ENCODE data around the gene VAT1. TPM values are rescaled to one million over a fixed set of nuclear protein-coding genes. Genes with fewer than 3 reads are reported as not detected.
A peak's percentile ranks its signal among the peaks of the same experiment; 100 is the strongest.
"Not testable (repeated sequence)": the region's sequence is repeated elsewhere in the genome, so short reads cannot be mapped to it uniquely, and the experiment has no call there.

Gene VAT1
- 10 to 100 TPM; 20.8 to 23.0 TPM for total RNA-seq

DNA sequence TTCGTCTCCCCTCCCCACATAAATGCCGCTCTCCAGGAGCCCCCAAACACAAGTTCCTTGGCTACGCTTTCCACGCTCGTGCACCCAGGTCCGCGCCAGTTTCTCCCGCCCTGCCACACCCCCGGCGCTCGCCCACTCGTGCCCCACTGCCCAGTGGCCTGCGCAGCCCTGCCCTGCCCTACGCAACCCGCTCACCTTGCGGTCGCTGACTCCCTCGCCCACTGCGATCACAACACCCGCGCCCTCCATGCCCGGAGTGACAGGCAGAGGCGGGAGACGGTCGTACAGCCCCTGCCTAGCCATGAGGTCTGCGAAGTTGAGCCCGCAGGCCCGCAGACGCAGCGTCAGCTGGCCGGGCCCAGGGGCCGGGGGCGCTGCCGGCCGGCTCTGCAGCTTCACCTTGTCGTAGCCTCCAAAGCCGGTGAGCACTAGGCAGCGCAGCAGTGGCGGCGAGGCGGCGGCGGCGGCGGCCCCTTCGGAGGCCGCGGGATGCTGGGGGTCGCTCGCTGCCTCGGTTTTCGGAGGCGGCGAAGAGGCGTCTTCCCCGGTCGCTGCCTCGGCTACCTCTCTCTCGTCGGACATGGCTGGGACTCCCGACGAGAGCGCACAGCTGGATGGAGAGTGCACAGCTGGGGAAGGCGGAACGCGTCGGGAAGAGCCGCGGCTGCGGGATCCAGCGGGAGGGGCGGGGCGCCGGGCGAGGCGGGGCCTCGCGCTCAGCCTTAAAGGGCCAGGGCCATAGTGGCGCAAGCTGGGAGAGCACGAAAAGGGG, at the start of gene VAT1:
Gene VAT1, minus strand, starts transcription at position 645 of the 772 bp plus-strand sequence. Its CDS starts 63 bp downstream, at position 582.
- peak within 1 kb of the TSS; percentile 85 for H3K4me3 Mint-ChIP-seq
- H3K4me1 Mint-ChIP-seq: peaks cover 34% of the 10 kb centered on the region

DNA sequence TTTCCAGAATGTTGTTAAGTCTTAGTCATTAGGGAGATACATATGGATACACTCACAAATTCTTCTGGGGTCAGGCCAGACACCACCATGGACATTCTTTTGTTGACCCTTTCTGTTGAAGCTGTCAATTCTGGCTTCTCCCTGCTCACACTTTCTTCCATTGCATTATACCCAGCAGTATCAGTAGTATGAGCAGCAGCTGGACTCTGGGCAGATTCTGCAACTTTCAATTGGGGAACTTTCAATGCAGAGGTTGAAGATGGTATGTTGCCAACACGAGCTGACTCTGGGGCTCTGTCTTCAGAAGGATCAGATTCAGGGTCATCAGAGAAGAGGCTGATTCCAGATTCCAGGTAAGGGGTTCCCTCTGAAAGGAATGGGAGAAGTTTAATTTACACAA, 48.7 kb upstream of the VAT1 start:
- Mint-ChIP-seq H3K36me3 (peaks cover 35% of the 10 kb centered on the region), H3K9me3 (no peaks in the 10 kb centered on the region), H3K4me1 (no peaks in the 10 kb centered on the region), H3K4me3 (no peak overlapping the region), H3K27ac (no peak overlapping the region), H3K27me3 (no peaks in the 10 kb centered on the region)
- no peak for DNase-seq

More for the DNA sequence above, at the start of gene VAT1:
- peak; percentile 68 for DNase-seq
- Mint-ChIP-seq H3K27ac (no peak within 1 kb of the TSS), H3K36me3 (no peaks in the 10 kb centered on the region), H3K9me3 (no peaks in the 10 kb centered on the region), H3K27me3 (peaks cover 8% of the 10 kb centered on the region)

DNA sequence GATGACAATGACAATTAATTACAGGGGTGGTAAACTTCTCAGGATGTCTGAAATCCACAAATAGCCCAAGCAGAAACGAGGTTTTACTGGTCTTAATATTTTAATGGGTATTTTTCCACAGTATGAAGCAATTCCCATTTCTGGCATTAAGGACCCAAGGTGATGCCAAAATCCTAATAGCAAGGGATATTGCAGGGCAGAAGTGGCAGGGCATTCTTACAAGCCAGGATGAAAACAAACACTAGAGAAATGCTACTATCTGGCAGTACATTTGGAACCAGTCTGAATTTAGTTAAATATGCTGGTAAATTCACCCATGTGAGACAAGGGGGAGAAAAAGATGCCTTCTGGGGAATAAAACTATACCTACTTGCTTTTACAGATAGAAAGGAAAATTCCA, 48.1 kb upstream of the VAT1 start:
- Mint-ChIP-seq H3K4me3 (no peak overlapping the region), H3K27me3 (no peaks in the 10 kb centered on the region), H3K9me3 (no peaks in the 10 kb centered on the region), H3K36me3 (peaks cover 35% of the 10 kb centered on the region), H3K27ac (no peak overlapping the region), H3K4me1 (no peaks in the 10 kb centered on the region)
- DNase-seq: no peak

DNA sequence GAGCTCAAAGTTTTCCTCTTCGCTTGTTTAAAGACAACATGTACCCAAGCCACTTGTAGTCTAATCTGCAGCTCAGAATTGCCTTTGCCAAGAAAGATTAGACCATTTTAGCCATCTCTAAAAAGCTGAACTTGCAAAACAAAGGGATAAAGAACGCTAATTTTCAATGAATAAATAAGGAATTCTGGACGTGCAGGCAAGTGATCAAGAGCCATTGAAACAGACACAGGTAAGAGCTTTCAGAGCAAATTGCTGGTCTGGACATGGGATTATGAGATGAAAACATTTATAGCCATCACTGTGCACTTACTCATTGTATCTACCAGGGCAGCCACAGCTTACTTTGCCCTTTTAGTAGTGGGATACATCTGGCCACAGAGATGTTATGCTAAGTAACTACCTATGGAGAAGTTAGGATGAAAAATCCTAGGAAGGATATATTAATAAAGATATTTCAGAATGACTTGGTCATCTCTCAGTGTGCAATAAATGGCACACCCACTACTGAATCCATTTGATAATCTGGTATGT, 47.2 kb upstream of the VAT1 start:
- Mint-ChIP-seq H3K4me3 (no peak overlapping the region), H3K9me3 (no peaks in the 10 kb centered on the region), H3K4me1 (no peaks in the 10 kb centered on the region), H3K27ac (no peak overlapping the region), H3K36me3 (peaks cover 33% of the 10 kb centered on the region), H3K27me3 (no peaks in the 10 kb centered on the region)
- no peak for DNase-seq

DNA sequence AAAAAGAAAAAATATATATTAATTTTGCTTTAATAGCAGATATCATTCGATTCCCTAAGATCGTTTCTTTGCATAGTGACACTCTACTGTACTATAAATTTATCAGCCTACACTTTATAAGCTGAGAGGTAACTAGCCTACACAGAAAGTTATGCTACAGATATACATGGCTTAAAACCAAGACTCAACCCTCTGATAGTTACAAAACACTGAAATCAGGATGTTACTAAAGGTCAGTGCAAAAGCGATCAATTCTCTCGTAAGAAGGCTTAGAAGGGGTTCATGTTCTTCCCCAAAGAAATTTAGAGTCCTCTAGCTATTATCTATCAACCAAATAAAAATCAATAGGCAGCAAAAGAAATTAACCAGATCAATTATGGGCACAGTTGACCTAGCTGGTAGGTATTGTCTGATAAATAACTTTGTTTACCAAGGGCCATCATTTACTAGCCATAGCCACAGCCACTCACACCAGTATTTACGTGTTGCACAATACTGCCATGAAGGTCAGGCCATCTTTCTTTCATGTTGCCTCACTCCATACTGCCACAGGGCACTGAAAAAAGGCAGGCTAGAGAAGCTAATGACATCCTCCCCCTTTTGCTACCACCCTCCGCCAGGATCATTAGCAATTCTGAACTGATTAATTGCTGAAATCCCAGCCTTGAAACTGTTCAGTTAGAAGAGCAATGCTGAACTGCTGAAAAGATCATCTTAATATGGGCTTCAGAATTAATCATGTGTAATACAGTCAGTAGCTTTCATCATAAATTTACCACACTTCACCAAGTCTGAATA, 46.6 kb upstream of the VAT1 start:
- Mint-ChIP-seq H3K27ac (no peak overlapping the region), H3K36me3 (peaks cover 36% of the 10 kb centered on the region), H3K27me3 (no peaks in the 10 kb centered on the region), H3K9me3 (no peaks in the 10 kb centered on the region), H3K4me1 (no peaks in the 10 kb centered on the region), H3K4me3 (no peak overlapping the region)
- DNase-seq: no peak

DNA sequence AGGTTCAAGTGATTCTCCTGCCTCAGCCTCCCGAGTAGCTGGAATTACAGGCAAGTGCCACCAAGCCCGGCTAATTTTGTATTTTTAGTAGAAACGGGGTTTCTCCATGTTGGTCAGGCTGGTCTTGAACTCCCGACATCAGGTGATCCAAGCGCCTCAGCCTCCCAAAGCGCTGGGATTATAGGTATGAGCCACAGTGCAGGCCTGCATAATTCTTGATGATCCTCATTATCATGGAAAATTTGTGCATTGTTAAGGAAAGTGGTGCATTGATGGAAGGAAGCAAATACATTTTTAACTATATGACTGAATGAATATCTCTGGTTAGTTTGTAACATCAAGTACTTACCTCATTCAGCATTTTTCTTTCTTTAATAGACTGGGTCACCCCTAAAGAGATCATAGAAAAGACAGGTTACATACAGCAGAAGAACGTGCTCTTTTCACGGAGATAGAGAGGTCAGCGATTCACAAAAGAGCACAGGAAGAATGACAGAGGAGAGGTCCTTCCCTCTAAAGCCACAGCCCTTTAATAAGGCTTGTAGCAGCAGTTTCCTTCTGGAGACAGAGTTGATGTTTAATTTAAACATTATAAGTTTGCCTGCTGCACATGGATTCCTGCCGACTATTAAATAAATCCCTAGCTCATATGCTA, 40.9 kb upstream of the VAT1 start:
- Mint-ChIP-seq H3K4me1 (no peaks in the 10 kb centered on the region), H3K27ac (no peak overlapping the region), H3K36me3 (peaks cover 49% of the 10 kb centered on the region), H3K9me3 (no peaks in the 10 kb centered on the region), H3K27me3 (no peaks in the 10 kb centered on the region), H3K4me3 (no peak overlapping the region)
- DNase-seq: no peak

DNA sequence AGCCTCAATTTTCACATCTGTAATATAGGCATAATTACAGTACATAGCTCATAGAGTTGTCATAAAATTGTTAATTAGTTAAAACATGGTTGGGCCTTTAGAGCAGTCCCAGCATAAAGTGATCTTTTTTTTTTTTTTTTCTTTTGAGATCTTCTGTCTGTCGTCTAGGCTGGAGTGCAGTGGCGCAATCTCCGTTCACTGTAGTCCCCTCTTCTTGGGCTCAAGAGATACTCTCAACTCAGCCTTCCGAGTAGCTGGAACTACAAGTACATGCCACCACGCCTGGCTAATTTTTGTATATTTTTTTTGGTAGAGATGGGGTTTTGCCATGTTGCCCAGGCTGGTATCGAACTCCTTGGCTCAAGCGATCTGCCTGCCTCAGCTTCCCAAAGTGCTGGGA, 33.9 kb upstream of the VAT1 start:
- Mint-ChIP-seq H3K9me3 (no peaks in the 10 kb centered on the region), H3K36me3 (peaks cover 44% of the 10 kb centered on the region)

DNA sequence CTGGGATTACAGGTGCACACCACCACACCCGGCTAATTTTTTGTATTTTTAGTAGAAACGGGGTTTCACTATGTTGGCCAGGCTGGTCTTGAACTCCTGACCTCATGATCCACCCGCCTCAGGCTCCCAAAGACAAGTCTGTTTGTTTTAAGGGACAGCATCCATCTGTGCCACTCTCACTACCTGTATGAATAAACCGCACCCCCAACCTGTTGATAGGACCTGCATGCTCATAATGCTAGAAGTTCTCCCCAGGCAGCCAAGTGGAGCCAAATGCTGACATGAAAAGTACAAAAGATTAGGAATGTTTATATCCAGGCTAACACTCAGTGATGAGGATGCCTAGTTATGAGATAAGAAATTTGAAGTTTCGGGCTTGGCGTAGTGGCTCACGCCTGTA, 30.8 kb upstream of the VAT1 start:
- H3K9me3 Mint-ChIP-seq, H3K27me3 Mint-ChIP-seq, DNase-seq, H3K4me1 Mint-ChIP-seq, H3K4me3 Mint-ChIP-seq, H3K27ac Mint-ChIP-seq: not testable (repeated sequence)
- H3K36me3 Mint-ChIP-seq: peaks cover 47% of the 10 kb centered on the region

More for the DNA sequence above, 33.9 kb upstream of the VAT1 start:
- Mint-ChIP-seq H3K4me1 (no peaks in the 10 kb centered on the region), H3K27me3 (no peaks in the 10 kb centered on the region), H3K4me3 (no peak overlapping the region), H3K27ac (no peak overlapping the region)
- no peak for DNase-seq

DNA sequence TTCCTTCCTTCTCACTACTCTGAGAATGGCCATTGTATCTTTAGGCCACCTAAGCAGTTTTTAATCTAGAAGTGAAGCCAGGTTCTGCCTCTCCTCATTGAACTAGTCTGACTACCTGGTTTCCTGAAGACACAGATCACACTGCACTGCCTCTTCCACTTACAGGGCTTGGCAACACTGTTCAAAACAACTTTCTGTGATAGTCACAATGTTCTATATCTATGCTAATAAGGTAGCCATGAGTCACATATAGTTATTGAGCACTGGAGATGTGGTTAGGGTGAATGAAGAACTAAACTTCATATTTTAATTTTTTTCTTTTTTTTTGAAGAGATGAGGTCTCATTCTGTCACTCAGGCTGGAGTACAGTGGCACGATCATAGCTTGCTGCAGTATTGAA, 29.8 kb upstream of the VAT1 start:
- H3K36me3 Mint-ChIP-seq: peaks cover 51% of the 10 kb centered on the region
- no peaks in the 10 kb centered on the region for H3K4me1 Mint-ChIP-seq
- no peak overlapping the region for H3K4me3 Mint-ChIP-seq
- no peaks in the 10 kb centered on the region for H3K27me3 Mint-ChIP-seq
- DNase-seq: no peak
- no peaks in the 10 kb centered on the region for H3K9me3 Mint-ChIP-seq
- no peak overlapping the region for H3K27ac Mint-ChIP-seq

DNA sequence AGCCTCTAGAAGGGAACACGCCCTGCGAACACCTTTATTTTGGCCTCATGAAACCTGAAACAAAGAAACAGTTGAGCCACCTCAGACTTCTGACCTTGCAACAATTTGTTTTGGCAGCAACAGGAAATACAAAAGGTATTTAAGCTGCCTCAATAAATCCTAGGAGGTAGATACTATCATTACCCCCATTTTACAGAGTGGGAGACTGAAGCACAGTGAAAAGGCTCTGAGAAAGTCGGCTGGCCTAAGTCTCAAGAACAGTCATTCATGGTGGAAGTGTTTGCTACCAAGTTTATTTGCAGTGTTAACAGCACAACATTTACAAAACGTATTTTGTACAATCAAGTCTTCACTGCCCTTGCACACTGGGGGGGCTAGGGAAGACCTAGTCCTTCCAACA, 21.8 kb upstream of the VAT1 start:
- DNase-seq: no peak
- Mint-ChIP-seq H3K27ac (no peak overlapping the region), H3K27me3 (no peaks in the 10 kb centered on the region), H3K9me3 (no peaks in the 10 kb centered on the region), H3K4me3 (no peak overlapping the region), H3K36me3 (peaks cover 23% of the 10 kb centered on the region), H3K4me1 (no peaks in the 10 kb centered on the region)

DNA sequence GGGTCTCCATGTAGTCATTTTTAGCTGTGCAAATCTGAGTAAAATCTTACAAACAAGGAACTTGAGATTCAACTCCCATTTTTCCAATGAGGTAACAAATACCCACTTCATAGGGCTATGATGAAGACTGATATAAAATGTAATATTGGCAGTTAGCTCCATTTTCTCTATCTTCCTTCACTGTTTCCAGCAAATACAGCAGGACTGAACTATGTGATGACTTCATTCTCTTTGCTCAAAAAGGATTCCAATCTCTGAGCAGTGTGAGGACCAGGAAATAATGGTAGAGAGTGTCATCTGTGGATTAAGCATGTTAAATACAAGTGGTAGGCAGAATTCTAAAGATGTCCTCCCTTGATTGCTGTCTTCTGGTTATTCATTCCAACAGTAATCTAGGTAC, 21.1 kb upstream of the VAT1 start:
- Mint-ChIP-seq H3K4me1 (no peaks in the 10 kb centered on the region), H3K4me3 (no peak overlapping the region), H3K36me3 (peaks cover 18% of the 10 kb centered on the region), H3K27ac (no peak overlapping the region), H3K9me3 (no peaks in the 10 kb centered on the region), H3K27me3 (no peaks in the 10 kb centered on the region)
- DNase-seq: no peak

DNA sequence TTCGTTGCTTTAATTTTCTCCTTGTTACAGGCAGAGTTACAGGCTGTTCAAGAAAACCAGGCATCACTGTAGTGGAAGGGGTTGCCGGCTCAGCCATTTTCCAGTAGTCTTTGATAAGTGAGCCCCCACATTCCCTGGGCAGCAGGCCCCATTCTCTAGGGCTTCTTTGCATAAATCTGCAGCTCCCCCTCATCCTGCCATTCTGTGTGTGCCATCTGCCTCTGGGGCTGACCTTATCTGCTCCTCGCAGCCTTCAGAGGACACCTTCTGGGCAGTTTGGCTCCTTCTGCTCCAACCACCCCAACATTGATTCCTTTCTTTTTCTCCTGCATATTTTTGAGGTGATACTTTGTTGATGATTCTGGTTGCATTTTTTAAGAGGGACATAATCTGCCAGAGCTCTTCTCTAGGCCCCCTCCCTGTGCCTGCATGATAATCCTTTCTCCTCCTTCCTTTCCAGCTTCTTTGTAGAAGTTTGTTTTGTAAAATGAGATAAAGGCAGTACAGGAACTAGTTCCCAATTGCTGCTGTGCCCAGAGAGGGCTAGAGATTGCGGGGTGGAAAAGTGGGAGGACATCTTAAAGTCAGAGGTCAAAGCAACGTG, 19.9 kb upstream of the VAT1 start:
- H3K4me1 Mint-ChIP-seq: no peaks in the 10 kb centered on the region
- no peak overlapping the region for H3K4me3 Mint-ChIP-seq
- no peaks in the 10 kb centered on the region for H3K27me3 Mint-ChIP-seq
- no peak for DNase-seq
- H3K36me3 Mint-ChIP-seq: peaks cover 11% of the 10 kb centered on the region
- no peak overlapping the region for H3K27ac Mint-ChIP-seq
- H3K9me3 Mint-ChIP-seq: no peaks in the 10 kb centered on the region

DNA sequence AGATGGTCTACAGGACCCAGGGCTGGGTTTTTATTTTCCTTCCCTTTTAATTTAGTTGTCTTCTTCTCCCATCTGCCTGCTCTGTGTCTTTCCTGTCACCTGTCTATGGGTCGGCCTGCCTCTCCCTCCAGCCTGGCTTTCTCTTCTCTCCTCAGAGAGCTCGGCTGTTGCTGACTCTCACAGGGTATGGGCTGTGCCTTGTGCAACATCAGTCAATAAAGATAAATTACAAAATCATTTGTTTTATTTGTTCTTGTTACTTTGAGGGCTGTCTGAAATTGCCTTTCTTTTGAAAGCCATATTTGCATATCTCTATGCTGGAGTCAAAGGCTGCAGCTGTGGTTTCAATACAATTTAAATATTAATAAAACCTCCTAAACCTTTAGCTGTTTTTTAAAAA, 18.5 kb upstream of the VAT1 start:
- Mint-ChIP-seq H3K4me1 (no peaks in the 10 kb centered on the region), H3K9me3 (no peaks in the 10 kb centered on the region), H3K27me3 (no peaks in the 10 kb centered on the region), H3K4me3 (no peak overlapping the region), H3K36me3 (peaks cover 5% of the 10 kb centered on the region), H3K27ac (no peak overlapping the region)
- DNase-seq: no peak

DNA sequence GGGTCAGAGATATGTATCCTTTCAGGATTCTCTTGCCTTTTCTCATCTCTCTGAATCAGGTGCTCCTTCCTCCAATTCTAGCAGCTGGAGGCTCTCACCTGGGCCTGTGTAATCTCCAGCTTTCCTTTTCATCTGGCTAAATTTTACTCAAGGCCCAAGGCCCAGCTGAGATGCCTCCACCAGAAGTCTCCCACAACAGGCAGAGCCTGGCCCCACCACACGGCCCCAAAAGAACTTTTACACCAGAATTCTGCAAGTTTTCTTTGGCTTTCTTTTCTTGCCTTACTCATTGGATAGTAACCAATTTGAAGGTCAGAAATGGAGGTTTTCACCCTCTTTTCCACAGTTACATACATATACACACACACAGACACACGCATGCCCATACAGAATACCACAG, 17.5 kb upstream of the VAT1 start:
- H3K9me3 Mint-ChIP-seq: no peaks in the 10 kb centered on the region
- DNase-seq: no peak
- no peak overlapping the region for H3K27ac Mint-ChIP-seq
- H3K27me3 Mint-ChIP-seq: no peaks in the 10 kb centered on the region
- H3K36me3 Mint-ChIP-seq: peaks cover 3% of the 10 kb centered on the region
- no peaks in the 10 kb centered on the region for H3K4me1 Mint-ChIP-seq
- H3K4me3 Mint-ChIP-seq: no peak overlapping the region

DNA sequence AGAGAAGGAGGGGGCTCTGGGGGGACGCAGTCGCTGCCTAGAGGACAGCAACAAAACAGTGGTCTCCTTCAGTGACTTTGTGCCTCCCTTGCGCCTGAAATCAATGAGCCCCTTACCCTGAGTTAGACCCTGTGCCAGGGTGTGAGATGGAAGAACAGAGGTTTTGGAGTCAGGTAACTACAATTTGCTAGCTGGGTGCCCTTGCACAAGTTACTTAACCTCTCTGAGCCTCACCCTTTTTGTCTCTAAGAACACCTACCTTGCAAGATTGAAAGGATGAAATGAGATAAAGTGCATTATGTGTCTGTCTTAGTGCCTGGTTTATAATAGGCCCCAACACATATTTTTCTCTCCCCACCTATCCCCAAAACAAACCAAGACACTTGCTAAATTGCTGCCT, 12.7 kb upstream of the VAT1 start:
- no peak for DNase-seq
- no peaks in the 10 kb centered on the region for H3K27me3 Mint-ChIP-seq
- H3K4me1 Mint-ChIP-seq: no peaks in the 10 kb centered on the region
- H3K36me3 Mint-ChIP-seq: no peaks in the 10 kb centered on the region
- no peaks in the 10 kb centered on the region for H3K9me3 Mint-ChIP-seq
- H3K4me3 Mint-ChIP-seq: no peak overlapping the region
- H3K27ac Mint-ChIP-seq: no peak overlapping the region
